Vagina (tissue), 2 donors: ENCODE results near the gene SLC35E3.
"Not testable (repeated sequence)": the region's sequence is repeated elsewhere in the genome, so short reads cannot be mapped to it uniquely, and the experiment has no call there.

ENCODE experiments used
- POLR2AphosphoS5 ChIP-seq, 2 donors: sonication (generic); formaldehyde crosslinking; IDR thresholded peaks; one replicate each; pipeline ENCODE4 v1.9.0; 2017; ENCODE audit warnings: antibody characterized with exemption in 2 of 2, mild to moderate bottlenecking in 2 of 2, low read depth in 1 of 2; ENCODE audit not compliant: insufficient read depth in 1 of 2
- TF ChIP-seq, protein P1 (sequence below), 3 experiments: fragments of 450-650 bp in 2 of 3; fragments of 200-600 bp in 1 of 3; sonication (generic) in 1 of 3; IDR thresholded peaks; one replicate each; pipeline ENCODE4 v1.5.1; 2017 to 2019; ENCODE audit warnings: antibody characterized with exemption in 3 of 3, mild to moderate bottlenecking in 2 of 3, moderate library complexity in 2 of 3

DNA sequence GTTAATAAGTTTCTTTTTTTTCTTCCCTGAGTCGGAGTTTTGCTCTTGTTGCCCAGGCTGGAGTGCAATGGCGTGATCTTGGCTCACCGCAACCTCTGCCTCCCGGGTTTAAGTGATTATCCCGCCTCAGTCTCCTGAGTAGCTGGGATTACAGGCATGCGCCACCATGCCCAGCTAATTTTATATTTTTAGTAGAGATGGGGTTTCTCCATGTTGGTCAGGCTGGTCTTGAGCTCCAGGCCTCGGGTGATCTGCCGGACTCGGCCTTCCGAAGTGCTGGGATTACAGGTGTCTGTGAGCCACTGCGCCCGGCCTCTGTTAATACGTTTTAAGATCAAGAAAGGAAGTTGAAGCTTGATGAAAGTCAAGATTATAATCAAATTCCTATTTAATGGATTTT lies 73.5 kb downstream of the SLC35E3 start:
- TF ChIP-seq, protein P1, sequence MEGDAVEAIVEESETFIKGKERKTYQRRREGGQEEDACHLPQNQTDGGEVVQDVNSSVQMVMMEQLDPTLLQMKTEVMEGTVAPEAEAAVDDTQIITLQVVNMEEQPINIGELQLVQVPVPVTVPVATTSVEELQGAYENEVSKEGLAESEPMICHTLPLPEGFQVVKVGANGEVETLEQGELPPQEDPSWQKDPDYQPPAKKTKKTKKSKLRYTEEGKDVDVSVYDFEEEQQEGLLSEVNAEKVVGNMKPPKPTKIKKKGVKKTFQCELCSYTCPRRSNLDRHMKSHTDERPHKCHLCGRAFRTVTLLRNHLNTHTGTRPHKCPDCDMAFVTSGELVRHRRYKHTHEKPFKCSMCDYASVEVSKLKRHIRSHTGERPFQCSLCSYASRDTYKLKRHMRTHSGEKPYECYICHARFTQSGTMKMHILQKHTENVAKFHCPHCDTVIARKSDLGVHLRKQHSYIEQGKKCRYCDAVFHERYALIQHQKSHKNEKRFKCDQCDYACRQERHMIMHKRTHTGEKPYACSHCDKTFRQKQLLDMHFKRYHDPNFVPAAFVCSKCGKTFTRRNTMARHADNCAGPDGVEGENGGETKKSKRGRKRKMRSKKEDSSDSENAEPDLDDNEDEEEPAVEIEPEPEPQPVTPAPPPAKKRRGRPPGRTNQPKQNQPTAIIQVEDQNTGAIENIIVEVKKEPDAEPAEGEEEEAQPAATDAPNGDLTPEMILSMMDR (IDR thresholded peaks at IDR 0.05), result not testable (repeated sequence)
- TF ChIP-seq POLR2AphosphoS5 (IDR thresholded peaks at IDR 0.05; ENCODE audit: insufficient read depth in 1 of 2, low read depth in 1 of 2), result not testable (repeated sequence)
